Osteoblast (primary cell): ENCODE measurements around the gene ANKK1. TPM values are rescaled to one million over a fixed set of nuclear protein-coding genes. Genes with fewer than 3 reads are reported as not detected.

Experiments used
- DNase-seq: peaks from one replicate; pipeline ENCODE4 v3.0.0; 2011; ENCODE audit warnings: low spot score, mixed read lengths; ENCODE audit not compliant: insufficient read length; ENCODE audit errors: missing footprints
- H2AFZ ChIP-seq: 2 replicates; pipeline ENCODE4 v1.6.0; 2011; ENCODE audit warnings: mild to moderate bottlenecking, low read length
- H3K27ac ChIP-seq: 2 replicates; pipeline ENCODE4 v1.5.1; 2011; ENCODE audit warnings: mild to moderate bottlenecking, low read depth, low read length, moderate library complexity
- H3K27me3 ChIP-seq: 2 replicates; pipeline ENCODE4 v1.6.0; 2012; ENCODE audit warnings: mild to moderate bottlenecking, control low read depth, inconsistent platforms, low read length, moderate library complexity; ENCODE audit not compliant: insufficient read depth
- H3K36me3 ChIP-seq: 2 replicates; pipeline ENCODE4 v1.5.1; 2011; ENCODE audit warnings: mild to moderate bottlenecking, low read length, control low read depth, moderate library complexity; ENCODE audit not compliant: insufficient read depth
- H3K4me1 ChIP-seq: 2 replicates; pipeline ENCODE4 v1.5.1; 2011; ENCODE audit warnings: mild to moderate bottlenecking, low read length, control low read depth, moderate library complexity; ENCODE audit not compliant: insufficient read depth
- H3K4me2 ChIP-seq: 2 replicates; pipeline ENCODE4 v1.6.0; 2011; ENCODE audit warnings: mild to moderate bottlenecking, low read length; ENCODE audit not compliant: insufficient read depth
- H3K4me3 ChIP-seq: fragments of 200-600 bp; sonication (generic); 3 replicates; pipeline ENCODE4 v1.5.1; 2012; ENCODE audit warnings: mild to moderate bottlenecking, low read length, inconsistent platforms; ENCODE audit not compliant: insufficient read depth
- H3K79me2 ChIP-seq: 2 replicates; pipeline ENCODE4 v1.6.0; 2012; ENCODE audit warnings: mild to moderate bottlenecking, low read length, control low read depth, inconsistent platforms; ENCODE audit not compliant: insufficient read depth
- H3K9me3 ChIP-seq: 2 replicates; pipeline ENCODE4 v1.5.1; 2011; ENCODE audit warnings: low read depth, low read length, control low read depth
- H4K20me1 ChIP-seq: 2 replicates; pipeline ENCODE4 v1.6.0; 2012; ENCODE audit warnings: mild to moderate bottlenecking, low read length, control low read depth; ENCODE audit not compliant: insufficient read depth
- CTCF ChIP-seq: IDR thresholded peaks from 2 replicates; pipeline ENCODE4 v1.5.1; 2011; ENCODE audit warnings: mild to moderate bottlenecking, low read depth, low read length, moderate library complexity; ENCODE audit errors: extremely low read depth
- total RNA-seq: library from RNA; depleted of rRNA; stranded (reverse); fragments of >200 nt; gene quantifications from 2 replicates; pipeline ENCODE4 v1.2.3, GENCODE V29; 2012

ANKK1 gene
- total RNA-seq, 1 donor: not detected

- H4K20me1 ChIP-seq: no peaks in the 10 kb centered on the region
- peaks cover 6% of the 10 kb centered on the region for H3K27me3 ChIP-seq
- H3K4me2 ChIP-seq: no peak overlapping the region
- H3K79me2 ChIP-seq: no peaks in the 10 kb centered on the region
- H2AFZ ChIP-seq: no peak overlapping the region
- no peak overlapping the region for H3K27ac ChIP-seq
- H3K9me3 ChIP-seq: no peaks in the 10 kb centered on the region
- no peaks in the 10 kb centered on the region for H3K4me1 ChIP-seq
- TF ChIP-seq CTCF: no peak
- H3K4me3 ChIP-seq: no peak overlapping the region
- no peak for DNase-seq
- no peaks in the 10 kb centered on the region for H3K36me3 ChIP-seq
Observed at GRCh38 chr11:113435190-113435968, 47.8 kb downstream of the ANKK1 start.

GRCh38 chr11:113436672-113437252 is 49.2 kb downstream of the ANKK1 start:
- Histone ChIP-seq H4K20me1 (no peaks in the 10 kb centered on the region), H3K27me3 (peaks cover 16% of the 10 kb centered on the region), H3K4me2 (no peak overlapping the region), H3K36me3 (no peaks in the 10 kb centered on the region), H3K9me3 (no peaks in the 10 kb centered on the region), H3K4me3 (no peak overlapping the region), H3K4me1 (no peaks in the 10 kb centered on the region), H2AFZ (no peak overlapping the region), H3K79me2 (no peaks in the 10 kb centered on the region), H3K27ac (no peak overlapping the region)
- no peak for TF ChIP-seq CTCF
- no peak for DNase-seq

GRCh38 chr11:113440816-113441215 is 53.2 kb downstream of the ANKK1 start:
- Histone ChIP-seq H3K9me3 (no peaks in the 10 kb centered on the region), H3K36me3 (no peaks in the 10 kb centered on the region), H4K20me1 (no peaks in the 10 kb centered on the region), H3K4me1 (no peaks in the 10 kb centered on the region), H2AFZ (no peak overlapping the region), H3K79me2 (no peaks in the 10 kb centered on the region), H3K27me3 (peaks cover 35% of the 10 kb centered on the region), H3K4me3 (no peak overlapping the region), H3K27ac (no peak overlapping the region), H3K4me2 (no peak overlapping the region)
- DNase-seq: no peak
- TF ChIP-seq CTCF: no peak

GRCh38 chr11:113444502-113445123 is 57.0 kb downstream of the ANKK1 start:
- Histone ChIP-seq H4K20me1 (no peaks in the 10 kb centered on the region), H2AFZ (no peak overlapping the region), H3K36me3 (no peaks in the 10 kb centered on the region), H3K9me3 (no peaks in the 10 kb centered on the region), H3K4me1 (peaks cover 18% of the 10 kb centered on the region), H3K79me2 (no peaks in the 10 kb centered on the region), H3K4me3 (no peak overlapping the region), H3K27me3 (peaks cover 35% of the 10 kb centered on the region), H3K27ac (no peak overlapping the region), H3K4me2 (no peak overlapping the region)
- no peak for TF ChIP-seq CTCF
- no peak for DNase-seq
